OCI-LY7 (cell line): ENCODE measurements around the gene MRPS18C.

Source experiments
- CTCF ChIP-seq: fragments of 200-600 bp; sonication (generic); conservative IDR thresholded peaks from 2 replicates; pipeline ENCODE4 v1.5.1; 2014; ENCODE audit warnings: mild to moderate bottlenecking, antibody characterized with exemption, low read length, moderate library complexity, mixed read lengths
- EZH2phosphoT487 ChIP-seq: fragments of 200-600 bp; sonication (generic); IDR thresholded peaks from 2 replicates; pipeline ENCODE4 v1.6.1; 2018; ENCODE audit warnings: low read depth, borderline replicate concordance, mild to moderate bottlenecking, mixed run types, antibody characterized with exemption, low read length, moderate library complexity, mixed read lengths

- no peak for TF ChIP-seq CTCF
- no peak for TF ChIP-seq EZH2phosphoT487
These were observed 49.1 kb downstream of the MRPS18C start for GRCh38 chr4:83504996-83505395.
